Measurements from ENCODE around the gene ATOSA.

ATOSA gene

DNA sequence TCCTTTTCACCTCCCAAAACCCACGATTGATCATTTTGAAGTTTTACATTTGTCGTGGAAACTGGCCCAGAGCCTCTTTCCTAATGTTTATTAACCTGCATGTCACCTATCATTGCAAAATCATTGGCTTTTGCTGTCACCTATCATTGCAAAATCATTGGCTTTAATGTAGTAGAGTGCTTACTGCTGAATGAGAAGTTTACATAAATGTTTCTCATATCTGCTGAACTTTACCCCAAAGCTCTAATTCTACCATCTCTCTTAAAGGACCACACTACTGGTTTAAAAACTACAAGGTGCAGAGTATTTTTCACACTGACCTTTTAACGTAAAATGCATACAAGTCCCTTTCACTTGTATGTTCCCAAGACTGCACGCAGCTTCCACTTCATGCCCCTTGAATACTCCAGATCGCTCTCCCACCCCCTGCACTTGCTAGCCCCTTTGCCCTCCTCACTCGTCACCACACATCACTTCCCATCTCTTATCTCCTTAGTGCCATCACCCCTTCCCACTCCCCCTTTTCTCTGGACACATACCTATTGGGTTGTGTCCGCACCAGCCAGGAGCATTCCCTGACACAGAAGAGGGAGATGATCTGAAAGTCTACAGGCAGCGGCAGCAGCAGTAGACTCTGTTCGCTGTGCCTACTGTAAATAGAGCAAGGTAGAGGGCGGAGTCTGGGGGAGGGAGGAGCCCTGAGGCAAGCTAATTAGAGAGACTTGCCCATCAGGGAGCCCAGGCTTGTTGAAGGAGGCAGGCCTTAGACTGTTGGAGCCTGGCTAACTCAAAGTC is 30.2 kb upstream of the ATOSA start:
- POLR2A ChIA-PET (ENCODE audit: low non-redundant PET), result no interaction called here
- no peak for TF ChIP-seq CTCF (conservative IDR thresholded peaks at IDR 0.05; ENCODE audit: low read depth)
- no peak for DNase-seq (ENCODE audit: low spot score)
- no peak overlapping the region for H3K27ac ChIP-seq
- CTCF ChIA-PET, result no interaction called here

GRCh38 chr15:52706091-52706490 is 26.9 kb upstream of the ATOSA start:
- H3K27ac ChIP-seq, result no peak overlapping the region
- ChIA-PET CTCF (no interaction called here), POLR2A (ENCODE audit: low non-redundant PET) (no interaction called here)
- DNase-seq (ENCODE audit: low spot score), result no peak
- no peak for TF ChIP-seq CTCF (conservative IDR thresholded peaks at IDR 0.05; ENCODE audit: low read depth)

DNA sequence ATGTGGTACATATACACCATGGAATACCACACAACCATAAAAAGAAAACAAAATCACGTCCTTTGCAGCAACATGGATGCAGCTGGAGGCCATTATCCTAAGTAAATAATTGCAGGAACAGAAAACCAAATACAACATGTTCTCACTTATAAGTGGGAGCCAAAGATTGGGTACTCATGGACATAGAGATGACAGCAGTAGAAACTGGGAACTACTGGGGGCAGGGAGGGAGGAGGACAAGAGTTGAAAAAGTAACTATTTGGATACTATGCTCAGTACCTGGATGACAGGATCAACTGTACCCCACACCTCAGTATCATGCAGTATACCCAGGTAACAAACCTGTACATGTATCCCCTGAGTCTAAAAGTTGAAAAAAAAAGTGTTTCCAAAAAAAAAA is 23.2 kb upstream of the ATOSA start:
- CTCF ChIA-PET, result interaction anchor here (0.7 kb wide), 1 partner anchor 21 kb away, joined by 3 read pairs; no protein-coding TSS in a partner anchor
- no peak for TF ChIP-seq CTCF (conservative IDR thresholded peaks at IDR 0.05; ENCODE audit: low read depth)
- H3K27ac ChIP-seq, result no peak overlapping the region
- POLR2A ChIA-PET (ENCODE audit: low non-redundant PET), result no interaction called here
- no peak for DNase-seq (ENCODE audit: low spot score)

DNA sequence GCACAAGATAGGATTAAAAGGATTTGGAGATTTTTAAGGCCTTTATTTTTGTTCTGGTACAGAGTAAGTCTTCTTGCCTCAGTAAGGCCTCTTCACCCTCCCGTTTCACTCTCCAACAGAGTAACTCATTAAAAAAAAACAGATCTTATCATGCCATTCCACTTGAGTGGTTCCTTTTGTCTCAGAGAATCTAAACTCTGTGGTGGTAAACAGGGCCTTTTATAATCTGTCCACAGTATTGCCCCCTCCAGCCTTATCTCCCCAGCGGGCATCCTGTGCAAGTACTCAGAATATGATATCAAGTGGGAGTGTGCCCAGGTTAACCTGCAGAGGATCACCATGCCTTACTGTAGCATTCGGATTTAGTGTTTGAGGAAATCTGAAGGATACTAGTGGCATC is 20.3 kb upstream of the ATOSA start:
- CTCF ChIA-PET, result no interaction called here
- no peak for DNase-seq (ENCODE audit: low spot score)
- no peak overlapping the region for H3K27ac ChIP-seq
- POLR2A ChIA-PET (ENCODE audit: low non-redundant PET), result no interaction called here
- no peak for TF ChIP-seq CTCF (conservative IDR thresholded peaks at IDR 0.05; ENCODE audit: low read depth)

DNA sequence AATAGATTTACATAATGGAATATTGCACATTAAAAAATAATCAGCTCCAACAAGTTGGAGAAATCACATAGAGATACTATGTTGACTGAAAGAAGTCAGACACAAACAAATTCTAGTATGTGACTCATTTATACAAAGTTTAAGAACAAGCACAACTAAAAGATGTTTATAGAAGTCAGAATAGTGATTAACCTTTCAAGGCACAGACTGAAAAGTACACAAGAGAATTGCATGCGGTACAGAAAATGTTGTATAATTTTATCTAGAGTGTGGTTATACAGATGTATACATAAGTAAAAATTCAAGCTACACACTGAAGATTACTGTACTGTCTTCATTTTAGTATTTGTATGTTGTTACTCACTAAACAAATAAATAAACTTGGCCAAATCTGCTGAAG is 19.3 kb upstream of the ATOSA start:
- CTCF ChIA-PET, result interaction anchor here (0.6 kb wide), 1 partner anchor 16 kb away, joined by 3 read pairs; no protein-coding TSS in a partner anchor
- no peak for DNase-seq (ENCODE audit: low spot score)
- no peak for TF ChIP-seq CTCF (conservative IDR thresholded peaks at IDR 0.05; ENCODE audit: low read depth)
- H3K27ac ChIP-seq, result no peak overlapping the region
- POLR2A ChIA-PET (ENCODE audit: low non-redundant PET), result no interaction called here

DNA sequence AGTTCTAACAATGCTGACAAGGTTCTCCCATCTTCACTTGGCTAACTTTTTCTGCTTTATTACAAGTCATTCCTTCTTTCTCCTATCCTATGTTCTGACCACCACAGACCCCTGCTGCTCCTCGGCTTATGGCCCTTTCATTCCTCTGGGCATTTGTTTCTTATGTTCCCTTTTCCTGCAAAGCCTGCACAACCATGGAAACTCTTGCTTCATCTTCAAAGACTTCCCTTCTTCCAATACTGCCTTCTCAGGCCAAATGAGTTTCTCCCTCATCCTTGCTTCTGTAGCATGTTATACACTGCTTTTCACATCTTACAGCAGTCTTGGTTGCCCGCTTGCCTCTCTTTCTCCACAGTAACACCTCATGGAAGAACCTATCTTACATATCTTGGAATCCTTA is 17.9 kb upstream of the ATOSA start:
- ChIA-PET CTCF (no interaction called here), POLR2A (ENCODE audit: low non-redundant PET) (no interaction called here)
- H3K27ac ChIP-seq, result no peak overlapping the region

More for the DNA sequence above, 17.9 kb upstream of the ATOSA start:
- no peak for TF ChIP-seq CTCF (conservative IDR thresholded peaks at IDR 0.05; ENCODE audit: low read depth)
- DNase-seq (ENCODE audit: low spot score), result no peak
